ENCODE data around the gene PLCH2.
"Not testable (repeated sequence)": the region's sequence is repeated elsewhere in the genome, so short reads cannot be mapped to it uniquely, and the experiment has no call there.

The PLCH2 gene

DNA sequence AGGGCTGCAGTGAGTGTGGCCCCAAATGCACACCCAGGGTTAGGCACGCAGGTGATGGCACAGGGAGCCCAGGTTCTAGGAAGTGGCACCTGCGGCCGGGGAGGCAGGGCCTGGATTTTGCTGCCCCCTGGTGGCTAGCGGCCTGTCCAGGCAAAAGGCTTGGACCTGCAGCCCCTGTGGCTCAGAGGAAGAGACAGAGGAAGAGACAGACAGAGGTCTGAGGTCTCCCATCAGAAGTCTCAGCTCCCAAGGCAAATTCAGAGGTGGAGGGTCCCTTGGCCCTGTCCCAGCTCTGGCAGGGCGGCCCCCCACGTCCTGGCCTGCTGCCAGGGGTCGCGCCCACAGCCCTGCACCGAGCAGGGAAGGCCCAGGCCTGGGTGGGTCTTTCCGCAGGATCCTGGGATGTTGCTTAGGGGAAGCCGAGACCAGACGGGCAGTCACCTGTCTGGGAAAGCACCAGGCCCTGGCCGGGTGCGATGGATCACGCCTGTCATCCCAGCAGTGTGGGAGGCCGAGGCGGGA is 72.0 kb downstream of the PLCH2 start:
- peak; percentile 85 for DNase-seq

DNA sequence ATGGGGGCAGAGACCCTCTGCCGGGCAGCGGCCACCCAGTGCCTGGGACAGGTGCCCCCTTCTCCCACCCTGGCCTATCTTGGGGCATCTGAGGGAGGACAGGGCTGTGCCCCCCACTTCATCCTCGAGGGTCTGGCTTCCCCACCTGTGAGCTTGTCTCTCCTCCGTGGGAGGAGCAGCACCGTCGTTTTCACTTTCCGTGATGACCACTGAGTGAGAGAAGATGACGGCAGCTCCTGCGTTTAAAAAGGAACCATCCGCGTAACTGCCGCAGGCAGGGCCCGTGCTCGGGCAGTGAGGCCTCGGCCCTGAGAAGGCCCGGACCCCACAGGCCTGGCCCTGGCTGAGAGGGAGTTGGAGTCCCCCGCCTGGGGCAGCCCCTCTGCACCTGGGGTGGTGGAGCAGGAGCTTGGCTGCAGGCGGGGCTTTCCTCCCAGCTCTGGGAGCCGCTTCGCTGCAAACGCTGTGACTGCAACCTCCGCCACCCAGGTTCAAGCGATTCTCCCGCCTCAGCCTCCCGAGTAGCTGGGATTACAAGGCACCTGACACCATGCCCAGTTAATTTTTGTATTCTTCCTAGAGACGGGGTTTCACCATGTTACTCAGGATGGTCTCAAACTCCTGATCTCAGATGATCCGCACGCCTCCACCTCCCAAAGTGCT is 73.4 kb downstream of the PLCH2 start:
- not testable (repeated sequence) for DNase-seq

DNA sequence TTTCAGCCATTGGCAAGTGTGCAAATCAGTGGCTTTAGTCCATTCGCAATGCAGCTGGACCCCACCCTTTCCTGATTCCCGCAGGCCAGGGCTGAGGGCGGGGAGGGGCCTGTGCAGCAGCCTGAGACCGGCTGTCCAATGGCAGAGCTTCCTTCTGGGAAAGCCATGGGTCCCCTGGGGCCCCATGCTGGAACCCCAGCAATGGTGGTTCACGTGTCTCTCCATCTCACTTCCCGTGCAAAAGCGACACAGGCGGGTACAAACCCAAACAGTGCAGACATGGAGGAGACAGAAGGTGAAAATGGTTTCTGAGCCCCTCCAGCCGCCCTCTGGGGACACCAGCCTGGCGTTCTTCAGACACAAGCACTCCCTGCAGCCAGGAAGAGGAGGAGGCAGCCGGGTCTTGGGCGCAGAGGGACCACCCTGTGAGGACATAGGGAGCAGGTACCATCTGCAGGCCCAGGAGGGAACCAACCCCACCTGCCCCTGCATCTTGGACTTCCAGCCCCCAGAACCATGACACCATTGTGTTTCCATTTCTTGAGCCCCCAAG is 74.3 kb downstream of the PLCH2 start:
- DNase-seq: not testable (repeated sequence)

DNA sequence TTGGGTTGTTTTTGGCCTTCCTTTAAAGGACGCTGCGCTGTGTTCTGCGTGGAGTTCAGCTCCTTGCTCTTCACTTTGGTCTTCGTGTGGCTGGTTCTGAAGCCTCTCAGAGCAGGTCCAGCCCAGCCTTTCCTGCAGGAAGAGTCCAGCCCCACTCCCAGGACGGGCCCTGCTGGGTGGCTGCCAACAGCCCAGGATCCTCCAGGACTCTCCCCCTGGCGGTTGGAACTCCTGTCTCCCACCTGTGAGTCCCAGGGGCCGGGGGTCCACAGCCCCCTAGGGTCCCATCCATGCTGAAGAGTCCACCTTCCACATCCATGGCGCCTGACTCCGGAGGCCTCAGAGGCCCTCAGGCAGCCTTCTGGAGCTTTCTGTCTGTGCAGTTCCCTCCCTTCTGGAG is 75.5 kb downstream of the PLCH2 start:
- DNase-seq: not testable (repeated sequence)

DNA sequence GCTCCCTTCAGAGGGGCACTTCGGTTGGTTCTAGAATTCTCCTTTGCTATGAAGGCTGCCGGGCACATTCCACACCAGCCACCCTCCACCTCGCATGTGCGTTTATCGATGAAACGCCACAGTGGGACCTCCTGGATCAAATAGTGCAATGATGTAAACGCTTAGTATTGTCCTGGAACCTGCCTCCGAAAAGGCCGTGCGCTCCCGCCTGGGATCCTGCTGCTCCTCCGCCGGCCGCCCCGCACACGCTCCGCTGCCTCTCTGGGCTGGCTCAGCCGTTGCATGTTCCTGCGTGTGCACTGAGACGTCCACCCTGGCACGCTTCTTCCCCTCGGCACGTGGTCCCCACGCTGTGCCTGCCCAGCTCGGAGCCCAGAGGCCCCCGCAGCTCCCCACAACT is 76.1 kb downstream of the PLCH2 start:
- no peak for DNase-seq

DNA sequence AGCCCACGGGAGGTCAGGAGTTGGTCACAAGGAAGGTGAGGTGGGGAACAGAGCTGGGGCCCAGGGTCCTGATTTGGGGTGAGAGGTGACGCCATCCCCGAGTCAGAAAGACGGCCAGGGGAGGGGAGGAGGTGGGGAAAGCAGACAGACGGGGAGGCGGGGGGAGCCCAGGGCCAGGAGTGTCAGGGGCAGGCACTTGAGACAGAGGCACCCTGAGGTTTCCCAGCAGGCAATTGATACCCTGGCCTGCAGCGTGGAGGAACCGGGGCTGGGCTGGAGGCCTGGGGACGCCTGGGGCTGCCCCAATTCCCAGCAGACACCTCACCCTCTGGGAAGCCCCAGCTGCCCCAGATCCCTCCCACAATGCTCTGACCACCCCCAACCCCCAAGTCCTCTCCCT is 77.0 kb downstream of the PLCH2 start:
- DNase-seq: not testable (repeated sequence)

DNA sequence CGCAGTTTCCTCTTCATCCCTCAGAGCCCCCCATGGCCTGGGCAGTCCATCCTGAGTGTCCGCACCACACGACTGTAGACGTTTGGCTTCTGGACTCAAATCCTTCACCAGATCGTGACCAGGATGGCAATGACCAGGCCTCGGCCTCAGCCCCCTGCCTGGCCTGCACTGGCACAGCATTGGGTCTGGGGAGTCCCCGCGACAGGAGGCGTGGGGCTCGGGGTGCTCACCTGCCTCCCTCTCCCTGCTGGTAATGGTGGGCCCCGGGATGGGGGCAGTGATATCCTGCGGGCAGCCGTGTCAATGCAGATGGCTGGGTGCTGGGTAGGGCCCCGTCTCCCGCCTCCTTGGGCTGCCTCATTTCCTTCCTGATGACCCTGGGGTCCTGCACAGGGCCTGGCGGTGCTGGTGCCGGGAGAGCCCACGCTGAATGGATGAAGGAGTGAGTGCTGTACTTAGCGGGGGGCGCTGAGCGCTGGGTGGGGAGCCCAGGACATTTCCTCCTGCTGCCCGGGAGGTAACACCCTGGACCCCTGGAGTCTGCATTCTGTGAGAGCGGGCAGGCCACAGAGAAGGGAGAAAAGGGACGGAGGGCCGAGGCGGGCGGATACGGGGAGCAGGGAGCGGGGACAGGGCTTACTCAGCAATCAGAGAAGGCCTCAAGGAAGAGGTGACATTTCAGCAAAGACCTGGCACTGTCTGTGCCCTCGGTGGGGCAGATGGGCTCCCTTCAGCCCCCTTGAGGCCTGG is 78.0 kb downstream of the PLCH2 start:
- DNase-seq: no peak

DNA sequence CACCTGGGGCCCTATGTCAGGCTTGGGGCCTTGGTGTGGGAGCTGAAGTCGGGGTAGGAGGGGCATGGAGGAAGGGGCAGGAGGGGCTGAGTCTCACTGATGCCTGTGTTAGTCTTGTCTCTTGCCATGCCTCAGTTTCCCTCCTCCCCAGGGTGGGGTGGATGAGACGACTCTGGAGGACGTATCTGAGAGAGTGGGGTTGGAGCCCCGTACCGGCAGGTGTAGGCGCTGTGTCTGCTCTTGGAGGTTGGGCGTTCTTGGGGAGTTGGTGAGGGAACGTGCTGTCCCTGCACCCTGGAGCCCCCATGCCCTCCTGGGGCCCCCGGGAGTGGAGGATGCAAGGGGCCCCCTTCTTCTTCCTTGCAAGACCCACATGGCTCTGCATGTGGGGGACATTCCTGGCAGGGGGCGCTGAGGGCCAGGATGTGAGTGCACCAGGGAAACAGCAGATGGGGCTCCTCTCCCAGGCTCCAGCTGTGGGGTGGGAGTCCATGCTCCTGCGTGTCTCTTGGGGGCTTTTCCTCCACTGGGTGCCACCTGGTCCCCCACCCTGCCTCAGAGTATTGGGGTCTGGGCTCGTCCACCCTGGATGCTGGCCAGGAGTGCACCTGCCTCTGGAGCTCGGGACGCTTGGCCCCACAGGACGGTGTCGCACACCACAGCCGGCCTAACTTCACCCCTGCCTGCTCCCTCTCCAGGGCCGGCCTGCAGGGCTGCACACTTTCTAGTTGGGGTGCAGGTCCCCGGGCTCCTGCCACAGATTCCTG is 78.7 kb downstream of the PLCH2 start:
- peak; percentile 52 for DNase-seq
